ENCODE measurements around the gene ST3GAL3.

ST3GAL3 gene

DNA sequence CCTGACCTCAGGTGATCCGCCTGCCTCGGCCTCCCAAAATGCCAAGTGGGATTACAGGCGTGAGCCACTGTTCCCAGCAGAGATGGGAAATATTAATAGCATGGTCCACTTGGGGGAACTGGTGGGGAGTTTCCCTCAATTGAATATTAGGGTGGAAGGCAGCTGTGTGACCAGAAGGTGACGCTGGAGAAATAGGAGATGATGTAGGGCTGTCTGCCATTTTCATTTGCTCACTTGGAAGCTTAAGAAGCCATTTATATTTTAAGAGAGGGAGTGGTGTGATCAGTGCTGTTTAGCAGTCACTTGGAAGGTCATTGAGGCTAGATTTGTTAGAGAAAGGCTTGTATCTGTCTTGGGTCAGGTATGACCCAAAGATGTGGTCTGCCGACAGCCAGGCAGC, 37.5 kb upstream of the ST3GAL3 start:
- TF ChIP-seq, protein P1, sequence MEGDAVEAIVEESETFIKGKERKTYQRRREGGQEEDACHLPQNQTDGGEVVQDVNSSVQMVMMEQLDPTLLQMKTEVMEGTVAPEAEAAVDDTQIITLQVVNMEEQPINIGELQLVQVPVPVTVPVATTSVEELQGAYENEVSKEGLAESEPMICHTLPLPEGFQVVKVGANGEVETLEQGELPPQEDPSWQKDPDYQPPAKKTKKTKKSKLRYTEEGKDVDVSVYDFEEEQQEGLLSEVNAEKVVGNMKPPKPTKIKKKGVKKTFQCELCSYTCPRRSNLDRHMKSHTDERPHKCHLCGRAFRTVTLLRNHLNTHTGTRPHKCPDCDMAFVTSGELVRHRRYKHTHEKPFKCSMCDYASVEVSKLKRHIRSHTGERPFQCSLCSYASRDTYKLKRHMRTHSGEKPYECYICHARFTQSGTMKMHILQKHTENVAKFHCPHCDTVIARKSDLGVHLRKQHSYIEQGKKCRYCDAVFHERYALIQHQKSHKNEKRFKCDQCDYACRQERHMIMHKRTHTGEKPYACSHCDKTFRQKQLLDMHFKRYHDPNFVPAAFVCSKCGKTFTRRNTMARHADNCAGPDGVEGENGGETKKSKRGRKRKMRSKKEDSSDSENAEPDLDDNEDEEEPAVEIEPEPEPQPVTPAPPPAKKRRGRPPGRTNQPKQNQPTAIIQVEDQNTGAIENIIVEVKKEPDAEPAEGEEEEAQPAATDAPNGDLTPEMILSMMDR (IDR thresholded peaks at IDR 0.05; ENCODE audit: extremely low read depth, insufficient read depth, missing control alignments) = no peak
- in situ Hi-C loops (cut with MboI; ENCODE audit: low pct_unique_long_range_greater_than_20kb, low sequenced_read_pairs, unreplicated experiment) = no loop called here
- no peak for DNase-seq (ENCODE audit: low spot score)

DNA sequence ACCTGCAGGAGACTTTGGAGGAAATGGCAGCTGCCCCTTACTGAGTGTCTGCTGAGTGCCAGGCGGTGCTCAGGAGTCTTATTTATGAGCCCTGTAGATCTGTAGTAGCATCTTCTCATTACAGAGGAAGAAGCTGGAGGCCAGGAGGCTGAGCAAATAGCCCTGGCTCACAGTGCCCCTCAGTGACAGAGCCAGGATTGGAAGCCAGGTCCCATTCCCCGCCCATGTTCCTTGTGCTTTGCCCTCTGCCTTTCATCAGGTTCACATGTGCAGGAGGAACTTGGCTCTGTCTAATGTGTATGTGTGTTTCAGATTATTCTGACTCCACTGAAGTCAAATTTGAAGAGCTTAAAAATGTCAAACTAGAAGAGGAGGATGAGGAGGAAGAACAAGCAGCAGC, 36.1 kb upstream of the ST3GAL3 start:
- DNase-seq (ENCODE audit: low spot score) = no peak
- in situ Hi-C loops (cut with MboI; ENCODE audit: low pct_unique_long_range_greater_than_20kb, low sequenced_read_pairs, unreplicated experiment) = no loop called here
- TF ChIP-seq, protein P1 (IDR thresholded peaks at IDR 0.05; ENCODE audit: extremely low read depth, insufficient read depth, missing control alignments) = no peak

DNA sequence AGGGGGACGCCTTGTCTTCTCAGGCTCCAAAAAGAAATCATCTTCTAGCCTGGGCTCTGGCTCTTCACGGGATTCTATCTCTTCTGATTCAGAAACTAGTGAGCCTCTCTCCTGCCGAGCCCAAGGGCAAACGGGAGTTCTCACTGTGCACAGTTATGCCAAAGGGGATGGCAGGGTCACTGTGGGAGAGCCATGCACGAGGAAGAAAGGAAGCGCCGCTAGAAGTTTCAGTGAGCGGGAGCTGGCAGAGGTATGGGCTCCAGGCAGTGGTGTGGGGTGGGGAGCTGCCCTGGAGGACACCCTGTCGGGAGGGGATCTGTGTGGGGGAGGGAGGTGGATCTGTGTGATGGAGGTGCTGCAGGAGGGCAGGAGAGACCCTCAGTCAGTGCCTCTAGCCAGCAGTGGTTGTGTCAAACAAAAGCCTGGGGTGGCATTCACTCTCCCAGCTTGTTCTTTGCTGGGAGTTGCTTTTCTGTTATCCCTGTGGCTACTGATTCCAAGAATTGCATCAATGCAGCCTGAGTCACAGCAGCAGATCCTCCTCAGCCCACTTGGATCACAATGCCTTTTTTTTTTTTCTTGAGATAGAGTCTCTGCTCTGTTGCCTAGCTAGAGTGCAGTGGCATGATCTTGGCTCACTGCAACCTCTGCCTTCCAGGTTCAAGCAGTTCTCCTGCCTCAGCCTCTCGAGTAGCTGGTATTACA, 35.6 kb upstream of the ST3GAL3 start:
- in situ Hi-C loops (cut with MboI; ENCODE audit: low pct_unique_long_range_greater_than_20kb, low sequenced_read_pairs, unreplicated experiment) = no loop called here
- DNase-seq (ENCODE audit: low spot score) = no peak
- TF ChIP-seq, protein P1 (IDR thresholded peaks at IDR 0.05; ENCODE audit: extremely low read depth, insufficient read depth, missing control alignments) = no peak

DNA sequence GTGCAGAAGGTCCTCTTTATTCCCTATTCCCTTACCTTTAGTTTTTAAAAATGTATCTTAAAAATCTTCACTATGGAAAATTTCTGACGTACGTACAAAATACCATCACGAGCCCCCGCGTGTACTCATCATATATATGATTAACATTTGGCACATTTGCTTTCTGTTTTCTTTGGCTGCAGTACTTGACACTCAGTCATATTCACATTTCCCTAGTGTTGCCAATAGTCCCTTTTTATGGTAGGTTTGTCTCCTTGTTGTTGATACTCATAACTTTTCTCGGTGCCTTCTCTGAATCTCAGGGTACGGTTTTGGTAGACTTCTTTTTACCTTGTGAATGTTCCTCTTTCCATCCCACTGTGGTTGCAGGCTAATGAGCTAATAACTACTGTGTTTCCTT, 34.1 kb upstream of the ST3GAL3 start:
- TF ChIP-seq, protein P1 (IDR thresholded peaks at IDR 0.05; ENCODE audit: extremely low read depth, insufficient read depth, missing control alignments) = no peak
- no peak for DNase-seq (ENCODE audit: low spot score)
- in situ Hi-C loops (cut with MboI; ENCODE audit: low pct_unique_long_range_greater_than_20kb, low sequenced_read_pairs, unreplicated experiment) = no loop called here

DNA sequence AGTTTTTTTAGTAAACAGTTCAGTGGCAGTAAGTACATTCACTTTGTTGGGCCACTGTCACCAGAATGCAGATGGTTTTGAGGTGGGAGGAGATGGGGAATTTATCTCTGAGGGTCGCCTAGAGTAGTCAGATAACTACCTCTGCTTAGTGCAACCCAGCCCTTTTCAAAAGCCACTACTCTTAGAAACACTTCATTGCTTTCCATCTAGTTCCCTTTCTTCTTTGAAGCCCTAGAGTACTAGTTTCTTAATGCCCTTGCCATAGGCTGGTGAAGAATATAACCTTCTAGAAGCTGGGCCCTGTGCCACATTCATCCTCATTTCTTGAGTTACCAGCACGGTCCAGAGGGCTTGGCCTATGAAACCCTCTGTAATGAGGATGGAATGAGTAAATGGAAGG, 28.4 kb upstream of the ST3GAL3 start:
- in situ Hi-C loops (cut with MboI; ENCODE audit: low pct_unique_long_range_greater_than_20kb, low sequenced_read_pairs, unreplicated experiment) = no loop called here
- TF ChIP-seq, protein P1 (IDR thresholded peaks at IDR 0.05; ENCODE audit: extremely low read depth, insufficient read depth, missing control alignments) = no peak
- no peak for DNase-seq (ENCODE audit: low spot score)

DNA sequence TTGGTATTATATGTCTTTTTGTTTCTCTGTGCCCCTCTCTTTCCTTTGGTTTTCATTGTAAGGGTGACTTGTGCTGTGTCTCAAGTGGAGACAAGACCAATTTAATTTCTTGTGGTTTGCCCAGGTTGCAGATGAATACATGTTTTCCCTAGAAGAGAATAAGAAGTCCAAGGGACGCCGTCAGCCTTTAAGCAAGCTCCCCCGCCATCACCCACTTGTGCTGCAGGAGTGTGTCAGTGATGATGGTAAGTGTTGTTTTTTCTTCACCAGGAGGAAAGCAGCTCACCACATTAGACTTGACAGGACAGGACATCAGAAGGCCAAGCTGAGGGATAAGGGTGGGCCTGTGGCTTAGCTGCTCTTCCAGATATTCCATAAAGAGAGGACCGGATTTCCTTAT, 23.8 kb upstream of the ST3GAL3 start:
- no peak for DNase-seq (ENCODE audit: low spot score)
- TF ChIP-seq, protein P1 (IDR thresholded peaks at IDR 0.05; ENCODE audit: extremely low read depth, insufficient read depth, missing control alignments) = no peak
- in situ Hi-C loops (cut with MboI; ENCODE audit: low pct_unique_long_range_greater_than_20kb, low sequenced_read_pairs, unreplicated experiment) = no loop called here
